GM11168 (cell line): ENCODE measurements around the gene DHRS3.
"Not testable (repeated sequence)": the region's sequence is repeated elsewhere in the genome, so short reads cannot be mapped to it uniquely, and the experiment has no call there.

Experiments
- in situ Hi-C: fragments of 300-500 bp; cut with MboI; formaldehyde crosslinking; loops from one replicate; pipeline ENCODE4 v1.12.0; 2022; ENCODE audit warnings: low sequenced_read_pairs; ENCODE audit not compliant: unreplicated experiment

The DHRS3 gene, protein sequence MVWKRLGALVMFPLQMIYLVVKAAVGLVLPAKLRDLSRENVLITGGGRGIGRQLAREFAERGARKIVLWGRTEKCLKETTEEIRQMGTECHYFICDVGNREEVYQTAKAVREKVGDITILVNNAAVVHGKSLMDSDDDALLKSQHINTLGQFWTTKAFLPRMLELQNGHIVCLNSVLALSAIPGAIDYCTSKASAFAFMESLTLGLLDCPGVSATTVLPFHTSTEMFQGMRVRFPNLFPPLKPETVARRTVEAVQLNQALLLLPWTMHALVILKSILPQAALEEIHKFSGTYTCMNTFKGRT

DNA sequence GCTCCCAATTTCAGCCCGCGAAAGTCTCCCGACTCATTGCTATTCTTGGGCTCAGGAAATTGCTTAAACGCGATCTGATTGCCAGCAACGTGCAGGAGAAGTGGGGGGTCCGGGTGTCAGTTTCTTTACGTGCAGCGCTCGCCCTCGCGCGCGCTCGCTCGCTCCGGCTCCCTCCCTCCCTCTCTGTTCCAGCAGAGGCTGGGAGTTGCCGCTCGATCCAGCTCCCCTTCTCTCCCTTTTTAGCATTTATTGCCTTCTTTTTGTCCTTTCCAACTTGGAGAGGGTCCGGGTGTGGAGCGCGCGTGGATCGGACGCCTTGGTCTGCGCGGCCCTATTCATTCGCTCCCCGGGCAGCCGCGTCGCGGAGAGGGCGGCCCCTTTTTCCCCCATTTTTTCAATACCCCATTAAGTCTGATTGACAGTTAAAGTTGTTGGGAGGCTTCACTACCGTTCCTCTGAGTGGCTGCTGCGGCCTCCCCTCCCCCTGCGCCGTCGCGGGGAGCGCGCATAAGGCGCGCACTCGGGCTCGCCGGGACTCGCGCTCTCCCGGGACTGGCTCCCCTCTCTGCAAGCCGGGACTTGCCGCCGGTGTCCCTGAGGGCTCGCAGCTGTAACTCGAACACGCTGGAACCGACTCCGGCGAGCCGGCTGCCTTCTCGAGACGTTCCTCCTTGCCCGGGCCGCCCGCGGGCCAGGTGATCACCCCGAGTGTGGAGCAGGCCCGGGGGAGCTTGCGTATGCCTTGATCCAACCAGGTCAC is at the start of gene DHRS3:
DHRS3 (minus strand) TSS at position 310 of the 760 bp plus-strand sequence. CDS start 862 bp downstream, outside the sequence.
- in situ Hi-C loops: loop anchor here (10.0 to 25.0 kb wide), 3 partner anchors 206 to 506 kb away; no protein-coding TSS in a partner anchor

DNA sequence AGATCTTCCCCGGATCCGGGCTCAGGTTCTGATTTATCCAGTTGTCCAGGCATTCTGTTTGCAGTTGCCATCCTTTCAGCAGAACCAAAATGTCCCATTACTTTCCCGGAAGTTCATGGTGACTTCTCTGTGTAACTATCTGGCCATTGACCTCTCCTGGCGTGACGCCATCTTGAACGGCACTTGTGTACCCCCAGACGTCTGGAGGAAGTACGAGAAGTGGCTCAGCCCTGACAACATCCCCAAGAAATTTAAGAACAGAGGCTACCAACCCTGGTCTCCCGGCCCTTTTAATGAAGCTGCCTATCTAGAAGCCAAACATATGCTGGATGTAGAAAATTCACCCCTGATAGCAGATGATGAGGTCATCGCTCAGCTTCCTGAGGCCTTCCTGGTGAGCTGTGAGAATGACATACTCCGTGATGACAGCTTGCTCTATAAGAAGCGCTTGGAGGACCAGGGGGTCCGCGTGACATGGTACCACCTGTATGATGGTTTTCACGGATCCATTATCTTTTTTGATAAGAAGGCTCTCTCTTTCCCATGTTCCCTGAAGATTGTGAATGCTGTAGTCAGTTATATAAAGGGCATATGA is 48.2 kb upstream of the DHRS3 start:
- in situ Hi-C loops: no loop called here

DNA sequence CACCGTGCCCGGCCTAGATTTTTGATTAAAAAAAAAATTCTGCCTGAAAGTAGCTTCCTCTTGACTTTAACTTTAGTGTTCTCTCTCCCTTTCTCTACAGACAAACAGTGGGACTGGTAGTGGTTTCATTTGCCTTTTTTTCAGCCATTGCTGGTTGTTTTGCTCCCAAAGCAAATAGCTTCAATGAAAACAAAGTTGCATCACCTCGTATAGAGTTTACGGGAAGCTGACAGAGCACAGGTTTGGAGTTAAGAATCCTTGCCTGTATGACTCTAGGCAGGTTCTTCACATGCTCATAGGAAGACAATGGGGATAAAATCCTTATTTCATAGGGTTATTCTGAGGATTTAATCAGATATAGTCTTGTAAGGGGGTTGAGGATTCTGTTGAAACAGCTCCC is 47.5 kb upstream of the DHRS3 start:
- in situ Hi-C loops: no loop called here

DNA sequence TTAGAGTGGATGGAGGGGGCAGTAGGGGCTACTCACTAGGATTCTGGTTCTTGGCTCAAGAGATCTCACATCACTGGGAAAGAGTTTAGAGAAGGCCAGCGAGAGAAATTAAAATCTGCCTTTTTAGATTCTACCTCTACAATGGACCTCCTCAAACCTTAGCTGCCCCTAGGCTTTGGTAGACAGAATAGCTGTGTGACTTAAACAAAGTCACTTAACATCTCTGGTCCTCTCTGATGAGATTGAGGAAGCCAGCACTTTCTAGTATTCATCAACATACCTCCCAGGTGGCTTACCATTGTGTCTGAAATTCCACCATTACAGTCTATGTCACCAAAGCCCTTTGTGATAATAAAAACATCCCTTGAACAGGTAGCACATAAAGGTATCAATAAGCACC is 44.5 kb upstream of the DHRS3 start:
- in situ Hi-C loops: no loop called here

DNA sequence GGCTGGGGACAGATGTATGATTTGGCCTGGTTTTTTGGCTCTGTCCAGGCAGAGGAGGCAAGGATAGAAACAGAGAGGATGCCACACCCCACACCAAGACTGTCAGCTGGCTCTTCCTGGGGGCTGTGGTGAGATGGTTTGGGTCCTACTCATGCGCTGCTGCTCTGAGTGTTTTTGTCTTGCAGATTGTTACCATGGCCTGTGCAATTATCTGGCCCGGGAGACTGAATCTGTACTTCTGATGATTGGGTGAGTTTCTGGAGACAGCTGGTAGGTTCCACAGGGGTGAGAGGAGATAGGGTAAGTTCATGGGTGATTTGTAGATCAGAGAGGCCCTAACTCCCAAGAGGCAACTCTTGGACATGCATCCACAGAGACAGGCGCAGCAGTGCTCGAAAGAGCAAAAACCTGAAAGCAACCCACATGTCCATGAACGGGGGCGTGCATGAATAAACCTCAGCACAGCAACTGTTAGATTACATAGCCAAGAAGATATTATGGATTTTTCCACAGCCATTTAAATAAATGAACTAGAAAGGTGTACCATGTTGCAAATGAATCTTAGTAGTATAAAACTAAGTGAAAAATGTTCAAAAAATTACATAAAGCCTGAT is 43.7 kb upstream of the DHRS3 start:
- in situ Hi-C loops: no loop called here

DNA sequence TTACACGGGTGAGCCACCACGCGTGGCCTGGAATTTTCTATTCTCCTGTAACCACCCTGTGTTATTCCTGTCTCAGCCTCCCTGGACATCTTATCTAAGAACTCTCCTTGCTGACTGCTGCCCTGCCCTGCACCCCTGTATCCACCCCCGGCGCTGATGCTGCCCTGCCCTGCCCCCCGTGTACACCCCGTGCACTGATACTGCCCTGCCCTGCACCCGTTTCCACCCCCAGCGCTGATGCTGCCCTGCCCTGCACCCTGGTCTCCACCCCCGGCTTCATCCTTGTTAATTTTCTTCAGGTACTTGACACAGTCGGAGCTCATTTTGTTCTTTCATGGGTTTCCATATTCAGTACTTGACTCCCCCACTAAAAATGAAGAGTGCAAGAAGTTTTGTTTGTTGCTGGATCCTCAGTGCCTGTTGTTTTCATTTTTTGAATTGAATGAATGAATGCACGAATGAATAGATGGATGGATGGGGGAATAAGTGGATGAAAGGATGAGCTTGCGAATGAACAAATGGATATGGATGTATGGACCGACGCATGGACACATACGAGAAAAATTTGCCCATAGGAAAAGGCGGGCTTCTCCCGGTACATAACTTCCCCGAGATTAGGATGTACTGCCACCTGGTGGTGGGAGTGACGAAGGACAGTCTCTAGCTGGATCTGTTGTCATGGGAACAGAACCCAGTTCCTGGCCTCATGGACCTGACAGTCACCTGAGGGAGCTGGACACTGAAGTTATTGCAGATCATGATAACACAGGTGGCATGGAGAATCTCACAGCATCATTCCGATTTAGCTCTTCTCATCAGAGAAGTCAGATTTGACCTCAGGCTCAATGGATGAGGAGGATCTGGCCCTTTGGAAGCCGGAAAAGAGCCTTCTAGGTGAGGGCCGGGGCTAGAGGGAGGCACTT is 40.8 kb upstream of the DHRS3 start:
- in situ Hi-C loops: no loop called here

DNA sequence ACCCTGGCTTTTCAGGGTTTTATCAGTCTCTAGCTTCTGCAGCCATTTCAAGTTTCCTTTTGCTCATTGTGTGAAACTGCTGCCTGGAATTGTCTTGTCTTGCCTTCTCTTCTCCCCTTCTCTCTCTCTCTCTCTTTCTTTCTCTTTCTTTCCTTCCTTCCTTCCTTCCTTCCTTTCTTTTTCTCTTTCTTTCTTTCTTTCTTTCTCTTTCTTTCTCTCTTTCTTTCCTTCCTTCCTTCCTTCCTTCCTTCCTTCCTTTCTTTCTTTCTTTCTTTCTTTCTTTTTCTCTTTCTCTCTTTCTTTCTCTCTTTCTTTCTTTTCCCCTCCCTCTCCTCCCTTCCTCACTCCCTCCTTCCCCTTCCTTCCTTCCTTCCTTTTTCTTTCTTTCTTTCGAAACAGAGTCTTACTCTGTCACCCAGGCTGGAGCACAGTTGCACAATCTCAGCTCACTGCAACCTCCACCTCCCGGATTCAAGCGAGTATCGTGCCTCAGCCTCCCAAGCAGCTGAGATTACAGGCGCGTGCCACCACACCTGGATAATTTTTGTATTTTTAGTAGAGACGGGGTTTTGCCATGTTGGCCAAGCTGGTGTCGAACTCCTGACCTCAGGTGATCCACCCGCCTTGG is 40.0 kb upstream of the DHRS3 start:
- in situ Hi-C loops: not testable (repeated sequence)

DNA sequence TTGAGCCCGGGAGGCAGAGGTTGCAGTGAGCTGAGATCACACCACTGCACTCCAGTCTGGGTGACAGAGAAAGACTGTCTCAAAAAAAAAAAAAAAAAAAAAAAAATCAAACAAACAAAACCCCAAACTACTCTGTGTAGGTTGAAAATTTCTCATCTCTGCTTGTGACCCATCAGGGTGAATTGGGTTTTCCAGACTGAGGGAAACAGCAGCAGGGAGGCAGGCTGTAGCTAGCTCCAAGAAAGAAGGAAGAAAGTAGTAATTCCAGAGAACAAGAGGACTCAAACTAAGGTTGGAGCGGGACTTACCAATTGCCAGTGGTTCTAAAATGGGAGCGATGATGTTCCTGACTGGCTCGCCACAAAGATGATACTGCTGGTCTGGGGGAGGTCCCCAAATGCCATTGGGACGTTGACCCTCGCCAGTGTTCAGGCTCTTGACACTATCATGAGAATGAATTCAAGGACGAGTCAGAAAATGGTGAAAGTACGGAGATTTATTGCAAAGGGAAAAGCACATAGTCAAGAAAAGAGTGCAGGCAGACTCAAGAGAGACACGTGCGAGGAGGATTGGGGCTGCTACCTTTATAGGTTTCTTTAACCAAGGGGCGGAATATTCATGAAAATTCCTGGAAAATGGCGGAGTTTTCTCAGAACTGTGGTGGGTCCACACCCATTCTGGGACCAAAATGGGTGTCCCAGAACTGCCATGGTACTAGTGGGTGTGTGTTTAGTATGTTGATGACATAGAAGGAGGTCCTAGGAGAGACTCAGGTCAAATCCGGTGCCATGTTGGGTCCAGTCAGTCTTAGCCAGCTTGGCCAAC is 39.3 kb upstream of the DHRS3 start:
- in situ Hi-C loops: no loop called here

DNA sequence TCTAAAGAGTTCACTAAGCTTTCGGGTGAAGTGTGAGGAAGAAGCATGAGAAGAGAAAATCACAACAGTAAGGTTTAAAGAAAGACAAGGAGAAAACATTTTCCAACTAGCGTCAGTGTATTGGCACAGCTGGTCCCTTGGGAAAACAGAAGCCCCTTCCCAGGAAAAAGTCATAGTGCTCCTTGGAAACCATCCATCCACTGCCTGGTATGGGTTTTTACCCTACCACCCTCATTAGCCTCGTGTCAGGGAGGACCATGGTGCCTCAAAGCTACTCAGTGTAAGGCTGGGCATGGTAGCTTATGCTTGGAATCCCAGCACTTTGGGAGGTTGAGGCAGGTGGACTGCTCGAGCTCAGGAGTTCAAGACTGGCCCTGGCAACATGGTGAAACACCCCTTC is 38.6 kb upstream of the DHRS3 start:
- in situ Hi-C loops: no loop called here

DNA sequence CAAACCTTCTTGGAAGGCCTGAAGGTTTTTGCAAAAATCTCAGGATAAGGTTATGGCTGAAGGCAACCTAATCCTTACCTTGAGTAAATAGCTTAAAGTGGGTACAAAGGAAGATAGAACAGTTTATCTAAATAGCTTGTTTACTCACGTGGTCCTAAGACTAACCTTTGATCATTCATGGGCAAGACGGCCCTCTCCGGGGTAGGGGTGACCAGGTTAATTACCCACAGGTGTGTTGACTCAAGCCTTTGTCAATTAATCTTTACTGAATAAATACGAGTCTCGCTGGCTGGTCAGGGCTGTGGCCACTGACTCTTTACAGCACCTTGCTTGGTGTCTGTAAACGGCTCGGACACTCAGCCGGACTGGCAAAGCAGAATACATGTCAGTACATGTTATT is 36.6 kb upstream of the DHRS3 start:
- in situ Hi-C loops: no loop called here

DNA sequence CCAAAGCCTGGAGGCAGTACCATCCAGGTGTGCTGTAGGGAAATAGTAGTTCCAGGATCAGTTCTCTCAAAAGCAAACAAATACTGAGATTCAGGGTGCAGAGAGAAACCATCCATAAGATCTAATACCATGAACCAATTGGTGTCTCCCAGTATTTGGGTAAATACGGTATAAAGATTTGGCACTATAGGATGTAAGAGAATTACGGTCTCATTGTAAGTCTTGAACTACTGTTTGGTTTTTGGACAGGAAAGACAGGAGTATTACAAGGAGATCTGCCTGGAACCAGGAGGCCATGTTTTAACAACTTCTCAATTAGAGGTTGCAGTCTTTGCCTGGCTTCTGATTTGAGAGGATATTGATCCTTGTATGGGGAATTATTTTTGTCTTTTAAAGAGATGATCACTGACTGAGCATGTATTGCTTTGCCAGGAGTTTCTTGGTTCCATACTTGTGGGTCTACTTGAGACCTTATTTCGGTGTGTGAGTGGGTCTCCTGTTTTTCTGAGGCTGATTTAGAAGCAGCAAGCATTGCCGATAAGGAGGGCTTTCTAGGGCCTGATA is 36.1 kb upstream of the DHRS3 start:
- in situ Hi-C loops: no loop called here

DNA sequence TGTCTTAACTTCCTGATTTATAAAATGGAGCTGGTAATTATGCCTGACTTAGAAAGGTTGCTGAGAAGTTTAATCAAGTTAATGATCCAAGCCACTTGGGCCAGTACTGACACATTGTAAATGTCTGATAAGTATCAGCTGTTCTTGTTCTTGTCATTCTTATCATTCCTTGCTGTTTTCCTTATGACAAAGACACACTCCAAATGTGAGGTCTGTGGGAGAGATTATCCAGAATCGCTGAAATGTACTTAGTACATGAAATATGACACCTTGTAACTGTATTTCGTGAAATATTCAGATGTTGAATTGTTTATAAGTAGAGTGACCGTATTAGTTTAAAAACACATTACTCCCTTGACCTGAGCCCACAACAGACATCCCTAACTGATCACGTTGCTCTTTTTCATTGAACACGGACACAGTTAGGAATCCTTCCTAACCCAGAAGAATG is 32.0 kb upstream of the DHRS3 start:
- in situ Hi-C loops: no loop called here

DNA sequence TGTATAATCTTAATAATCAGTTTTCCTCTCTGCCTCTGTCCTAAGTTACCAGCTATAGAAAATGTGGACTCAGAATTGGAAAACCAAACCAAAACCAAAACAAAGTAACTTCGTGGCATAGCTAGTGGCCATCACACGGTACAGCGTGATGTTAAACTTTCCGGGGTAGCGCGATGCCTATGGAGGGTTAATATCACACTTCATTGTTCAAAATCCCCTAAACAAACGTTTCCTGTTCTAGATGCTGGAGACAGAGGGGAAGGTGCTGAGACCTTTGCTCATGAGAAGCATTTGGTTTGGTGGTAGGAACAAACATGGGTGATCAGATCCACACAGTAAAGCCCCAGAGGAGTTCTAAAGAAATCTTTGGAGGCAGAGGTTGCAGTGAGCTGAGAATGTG is 30.7 kb upstream of the DHRS3 start:
- in situ Hi-C loops: no loop called here

DNA sequence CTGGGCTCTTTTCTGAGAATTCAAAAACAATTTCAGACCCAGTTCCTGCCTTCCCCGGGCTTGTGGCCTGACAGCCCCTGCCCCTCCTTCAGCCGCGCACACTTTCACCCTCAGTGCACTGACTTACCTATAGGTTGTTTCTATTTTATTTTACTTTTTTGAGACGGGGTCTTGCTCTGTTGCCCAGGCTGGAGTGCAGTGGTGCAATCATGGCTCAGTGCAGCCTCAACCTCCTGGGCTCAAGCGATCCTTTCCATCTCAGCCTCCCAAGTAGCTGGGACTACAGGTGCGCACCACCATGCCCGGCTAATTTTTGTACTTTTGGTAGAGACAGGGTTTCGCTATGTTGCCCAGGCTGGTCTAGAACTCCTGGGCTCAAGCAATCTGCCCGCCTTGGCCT is 27.4 kb upstream of the DHRS3 start:
- in situ Hi-C loops: not testable (repeated sequence)

DNA sequence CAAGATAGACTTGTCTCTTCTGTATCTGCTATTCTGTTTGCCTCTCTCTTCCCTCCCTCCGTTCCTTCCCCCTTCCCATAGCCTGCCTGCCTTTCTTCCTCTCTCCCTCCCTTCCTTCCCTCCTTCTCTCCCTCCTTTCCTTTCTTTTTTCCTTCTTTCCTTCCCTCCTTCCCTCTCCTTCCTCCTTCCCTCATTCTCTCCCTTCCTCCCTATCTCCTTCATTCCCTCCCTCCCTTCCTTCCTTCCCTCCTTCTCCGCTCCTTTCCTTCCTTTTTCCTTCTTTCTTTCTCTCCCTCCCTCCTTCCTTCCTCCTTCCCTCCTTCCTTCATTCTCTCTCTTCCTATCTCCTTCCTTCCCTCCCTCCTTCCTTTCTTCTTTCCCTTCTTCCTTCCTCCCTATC is 26.8 kb upstream of the DHRS3 start:
- in situ Hi-C loops: no loop called here

DNA sequence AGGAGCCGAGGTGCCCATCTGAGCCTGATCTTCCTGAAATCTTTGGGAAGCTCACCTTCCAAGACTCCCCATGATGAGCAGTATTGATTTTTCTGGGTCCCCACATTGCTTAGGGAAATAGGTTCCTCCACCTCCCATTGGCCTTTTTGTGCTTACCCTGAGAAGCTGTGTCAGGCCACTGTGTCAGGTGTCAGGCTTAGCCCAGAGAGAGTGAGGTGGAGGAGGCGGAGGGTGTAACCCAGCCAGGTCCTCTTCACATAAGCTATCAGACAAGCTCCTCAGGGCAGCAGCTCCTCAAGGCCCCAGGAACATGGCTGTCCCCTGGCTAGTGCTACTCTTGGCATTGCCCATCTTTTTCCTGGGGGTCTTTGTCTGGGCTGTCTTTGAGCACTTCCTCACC is 26.2 kb upstream of the DHRS3 start:
- in situ Hi-C loops: no loop called here

DNA sequence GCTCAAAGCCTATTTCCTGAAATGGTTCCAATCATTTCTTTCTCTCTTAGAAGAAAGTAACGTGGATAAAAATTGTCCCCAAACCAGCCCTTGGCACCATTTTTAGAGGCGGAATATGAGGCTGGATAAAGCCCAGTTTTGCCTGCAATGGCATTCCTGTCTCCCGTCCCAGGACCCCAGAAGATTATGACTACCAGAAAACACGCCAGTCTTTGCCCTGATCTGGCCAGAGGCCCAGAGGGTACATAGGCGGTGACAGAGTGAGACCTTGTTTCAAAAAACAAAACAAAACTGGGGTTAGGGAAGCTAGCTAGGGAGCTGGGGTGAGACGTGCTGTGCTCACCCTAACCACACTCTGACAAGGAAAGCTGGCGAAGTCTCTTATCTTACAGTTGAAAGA is 25.8 kb upstream of the DHRS3 start, which contains the start of gene AADACL4:
AADACL4 (plus strand) TSS at position 301 of the 400 bp plus-strand sequence. CDS start 462 bp downstream, outside the sequence.
- in situ Hi-C loops: no loop called here

DNA sequence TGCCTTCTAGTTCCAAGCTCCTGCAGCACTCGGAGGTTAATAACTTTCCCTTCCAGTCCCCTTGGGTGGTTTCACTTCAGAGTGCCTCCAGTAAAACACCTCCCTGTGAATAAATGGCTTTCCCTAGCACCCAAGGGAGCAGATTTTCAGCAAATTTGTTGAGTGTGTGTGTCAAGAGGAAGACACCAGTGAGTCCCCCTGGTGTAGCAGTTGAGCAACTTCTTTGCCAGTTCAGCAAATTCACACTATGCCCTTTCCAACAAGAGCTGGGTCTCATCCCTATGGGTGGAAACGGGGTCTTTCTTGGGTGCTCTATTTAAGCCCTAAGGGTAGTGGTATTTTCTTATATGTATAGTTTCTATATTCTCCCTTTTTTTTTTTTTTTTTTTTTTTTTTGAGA is 25.1 kb upstream of the DHRS3 start:
- in situ Hi-C loops: no loop called here
